B cell (primary cell): ENCODE results near the gene PRPF40A. TPM values are rescaled to one million over a fixed set of nuclear protein-coding genes. Genes with fewer than 3 reads are reported as not detected.

Experiments used
- ATAC-seq: fragments of 200-7000 bp; cut with Tn5 transposase; one replicate; pipeline ENCODE4 v1.10.0; 2021; ENCODE audit warnings: low read depth, mild to moderate bottlenecking, moderate number of reproducible peaks, moderate library complexity
- CTCF ChIA-PET: fragments of 350-600 bp; sonication (Branson Sonifier 250); formaldehyde crosslinking; loops from one replicate; lab custom pipeline; 2021; ENCODE audit warnings: antibody characterized with exemption, inconsistent platforms; lab: Charles Lee
- POLR2A ChIA-PET: fragments of 350-600 bp; sonication (Branson Sonifier 250); formaldehyde crosslinking; loops from one replicate; lab custom pipeline; 2021; ENCODE audit warnings: antibody characterized with exemption; lab: Charles Lee
- DNase-seq: peaks from one replicate; pipeline ENCODE4 v3.0.0; 2013
- H2AFZ ChIP-seq: 2 replicates; pipeline ENCODE4 v1.6.1; 2012; ENCODE audit warnings: mild to moderate bottlenecking, low read depth, low read length; ENCODE audit not compliant: insufficient read depth, poor library complexity, severe bottlenecking
- H3K27ac ChIP-seq, 2 donors: 1 replicate in 1 of 2; 2 replicates in 1 of 2; pipeline ENCODE4 v1.5.1; 2012 to 2013; ENCODE audit warnings: low read length in 2 of 2, mild to moderate bottlenecking in 2 of 2, moderate library complexity in 1 of 2
- H3K27me3 ChIP-seq, 4 experiments: fragments of 200-600 bp in 1 of 4; sonication (generic) in 1 of 4; replicated peaks in 1 of 4; 1 replicate in 2 of 4; 2 replicates in 2 of 4; pipeline versions ENCODE4 v1.6.1 to v1.7.0; 2013 to 2016; ENCODE audit warnings: low read length in 3 of 4, mild to moderate bottlenecking in 2 of 4, mixed read lengths in 1 of 4, moderate library complexity in 1 of 4; ENCODE audit not compliant: insufficient read depth in 4 of 4, control insufficient read depth in 3 of 4; ENCODE audit errors: control extremely low read depth in 1 of 4
- H3K36me3 ChIP-seq, 2 experiments: replicated peaks in 1 of 2; 1 replicate in 1 of 2; 2 replicates in 1 of 2; pipeline versions ENCODE4 v1.6.1 to v1.7.1; 2013; ENCODE audit warnings: low read length in 1 of 2; ENCODE audit not compliant: insufficient read depth in 2 of 2, control insufficient read depth in 1 of 2; ENCODE audit errors: control extremely low read depth in 1 of 2, extremely low read depth in 1 of 2
- H3K4me1 ChIP-seq, 2 donors: fragments of 200-600 bp in 1 of 2; sonication (generic) in 1 of 2; 1 replicate in 1 of 2; 2 replicates in 1 of 2; pipeline versions ENCODE4 v1.5.1 to v1.6.1; 2013 to 2017; ENCODE audit warnings: low read length in 2 of 2; ENCODE audit not compliant: control insufficient read depth in 2 of 2, insufficient read depth in 2 of 2
- H3K4me2 ChIP-seq: replicated peaks from 2 replicates; pipeline ENCODE3; 2012; ENCODE audit warnings: mild to moderate bottlenecking, low read depth, low read length; ENCODE audit not compliant: poor library complexity, severe bottlenecking
- H3K4me3 ChIP-seq, 5 experiments: fragments of 200-600 bp in 1 of 5; sonication (generic) in 1 of 5; 1 replicate in 3 of 5; 2 replicates in 2 of 5; pipeline versions ENCODE4 v1.5.1 to v1.7.0; 2011 to 2016; ENCODE audit warnings: low read length in 4 of 5, mild to moderate bottlenecking in 4 of 5, low read depth in 2 of 5, control low read depth in 1 of 5, moderate library complexity in 1 of 5; ENCODE audit not compliant: insufficient read depth in 1 of 5; ENCODE audit errors: control extremely low read depth in 1 of 5, extremely low read depth in 1 of 5
- H3K79me2 ChIP-seq: fragments of 200-600 bp; sonication (generic); one replicate; pipeline ENCODE4 v1.6.0; 2016; ENCODE audit warnings: low read length; ENCODE audit not compliant: control insufficient read depth, insufficient read depth
- H3K9ac ChIP-seq: fragments of 200-600 bp; sonication (generic); 2 replicates; pipeline ENCODE4 v1.6.1; 2017; ENCODE audit warnings: mild to moderate bottlenecking, low read length, moderate library complexity
- H3K9me3 ChIP-seq, 3 donors: one replicate each; pipeline versions ENCODE4 v1.6.1 to v1.7.1; 2013; ENCODE audit warnings: low read length in 2 of 3; ENCODE audit not compliant: control insufficient read depth in 2 of 3, insufficient read depth in 1 of 3; ENCODE audit errors: control extremely low read depth in 1 of 3
- H4K20me1 ChIP-seq: 2 replicates; pipeline ENCODE4 v1.6.0; 2012; ENCODE audit warnings: mild to moderate bottlenecking, low read length; ENCODE audit not compliant: insufficient read depth, control insufficient read depth, poor library complexity, severe bottlenecking
- H3K27ac Mint-ChIP-seq: one replicate; pipeline ENCODE4 v1.8.0; 2021; ENCODE audit warnings: mixed read lengths
- H3K27me3 Mint-ChIP-seq: one replicate; pipeline ENCODE4 v1.8.0; 2021; ENCODE audit warnings: mixed read lengths
- H3K4me1 Mint-ChIP-seq: one replicate; pipeline ENCODE4 v1.8.0; 2021; ENCODE audit warnings: mixed read lengths
- H3K4me3 Mint-ChIP-seq: one replicate; pipeline ENCODE4 v1.8.0; 2021; ENCODE audit warnings: mixed read lengths
- H3K9me3 Mint-ChIP-seq: one replicate; pipeline ENCODE4 v1.8.0; 2022; ENCODE audit warnings: mixed read lengths; ENCODE audit not compliant: insufficient read depth
- EZH2 ChIP-seq: IDR thresholded peaks from 2 replicates; pipeline ENCODE4 v1.6.1; 2012; ENCODE audit warnings: borderline replicate concordance, low read depth, mild to moderate bottlenecking, moderate library complexity, low read length; ENCODE audit not compliant: insufficient read depth, poor library complexity, severe bottlenecking
- WGBS: methylation state at CpG from one replicate; pipeline ENCODE4 v1.1.5; 2013; ENCODE audit warnings: missing lambda C conversion rate; ENCODE audit not compliant: insufficient coverage; 5-methylcytosine and 5-hydroxymethylcytosine counted together
- intact Hi-C: fragments of 100-400 bp; cut with micrococcal nuclease; formaldehyde crosslinking; loops from one replicate; pipeline ENCODE4 v1.10.0; 2022
- polyA plus RNA-seq: library from polyadenylated mRNA; depleted of rRNA; stranded (reverse); fragments of >200 nt; gene quantifications from 2 replicates; pipeline ENCODE4 v1.2.3, GENCODE V29; 2012
- total RNA-seq, 2 donors: library from RNA; stranded (reverse); fragments of 120-200 nt in 1 of 2; gene quantifications; 1 replicate in 1 of 2; 2 replicates in 1 of 2; pipeline versions ENCODE4 v1.2.3 to v1.2.4, GENCODE V29; 2013 to 2022
- TF ChIP-seq, protein P1 (sequence below): fragments of 200-600 bp; IDR thresholded peaks from one replicate; pipeline ENCODE4 v1.8.0; 2022; ENCODE audit warnings: antibody characterized with exemption, mild to moderate bottlenecking

Gene PRPF40A
- total and polyA plus RNA-seq, 2 donors (not counting 1 experiment from before 2014, with no cell fraction given), result 40.4 to 115 TPM

DNA sequence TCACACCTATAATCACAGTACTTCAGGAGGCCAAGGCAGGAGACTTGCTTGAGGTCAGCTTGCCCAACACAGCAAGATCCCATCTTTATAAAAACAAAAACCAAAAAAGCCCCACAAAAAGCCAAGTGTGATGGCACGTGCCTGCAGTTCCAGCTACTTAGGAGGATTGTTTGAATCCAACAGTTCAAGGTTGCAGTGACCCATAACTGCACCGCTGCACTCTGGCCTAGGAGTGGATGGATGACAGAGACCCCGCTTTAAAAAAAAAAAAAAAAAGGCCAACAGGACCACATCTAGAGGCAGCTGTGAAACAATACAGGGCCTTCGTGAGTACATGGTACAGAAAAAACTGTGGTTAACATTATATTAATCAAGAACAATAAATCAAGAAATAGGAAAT lies 56.2 kb downstream of the PRPF40A start:
- no peak overlapping the region for H3K27ac Mint-ChIP-seq
- POLR2A ChIA-PET, result interaction anchor here (0.6 kb wide), 1 partner anchor 19 kb away, joined by 3 read pairs; no protein-coding TSS in a partner anchor
- intact Hi-C loops, result no loop called here

DNA sequence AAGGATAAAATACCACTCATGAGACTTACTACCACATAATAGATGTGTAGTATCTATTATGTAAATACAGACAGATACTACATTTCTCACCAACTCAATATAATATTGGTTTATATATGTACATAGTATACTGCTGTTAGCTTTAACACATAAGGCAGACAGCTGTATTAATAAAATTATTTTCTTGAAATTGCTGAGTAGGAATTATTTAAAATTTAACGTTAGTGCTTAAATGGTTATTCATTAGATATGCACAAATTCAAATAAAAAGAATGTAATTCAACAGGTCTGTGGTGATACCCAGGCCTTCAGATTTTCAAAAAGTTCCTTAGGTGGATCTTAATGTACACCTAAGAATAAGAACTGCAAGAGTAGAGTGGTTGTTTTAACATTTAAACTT lies 59.0 kb downstream of the PRPF40A start:
- DNase-seq, result no peak
- H3K9me3 Mint-ChIP-seq, result no peaks in the 10 kb centered on the region
- H3K4me1 Mint-ChIP-seq, result no peaks in the 10 kb centered on the region
- H3K4me2 ChIP-seq, result no peak overlapping the region
- peaks cover 20 to 74% of the 10 kb centered on the region in 2 experiments for H3K36me3 ChIP-seq
- no peaks in the 10 kb centered on the region for H3K27me3 Mint-ChIP-seq
- H3K4me1 ChIP-seq, result no peaks in the 10 kb centered on the region
- no peaks in the 10 kb centered on the region for H3K9me3 ChIP-seq
- ChIA-PET CTCF (no interaction called here), POLR2A (no interaction called here)
- H4K20me1 ChIP-seq, result no peaks in the 10 kb centered on the region
- no peak overlapping the region for H3K4me3 Mint-ChIP-seq
- no peak overlapping the region for H3K27ac ChIP-seq
- H2AFZ ChIP-seq, result no peak overlapping the region
- no CpG with 5 or more reads among the region's 1 CpG for WGBS
- H3K9ac ChIP-seq, result no peak overlapping the region
- intact Hi-C loops, result no loop called here
- H3K27me3 ChIP-seq, result no peaks in the 10 kb centered on the region
- H3K79me2 ChIP-seq, result no peaks in the 10 kb centered on the region
- TF ChIP-seq, protein P1, sequence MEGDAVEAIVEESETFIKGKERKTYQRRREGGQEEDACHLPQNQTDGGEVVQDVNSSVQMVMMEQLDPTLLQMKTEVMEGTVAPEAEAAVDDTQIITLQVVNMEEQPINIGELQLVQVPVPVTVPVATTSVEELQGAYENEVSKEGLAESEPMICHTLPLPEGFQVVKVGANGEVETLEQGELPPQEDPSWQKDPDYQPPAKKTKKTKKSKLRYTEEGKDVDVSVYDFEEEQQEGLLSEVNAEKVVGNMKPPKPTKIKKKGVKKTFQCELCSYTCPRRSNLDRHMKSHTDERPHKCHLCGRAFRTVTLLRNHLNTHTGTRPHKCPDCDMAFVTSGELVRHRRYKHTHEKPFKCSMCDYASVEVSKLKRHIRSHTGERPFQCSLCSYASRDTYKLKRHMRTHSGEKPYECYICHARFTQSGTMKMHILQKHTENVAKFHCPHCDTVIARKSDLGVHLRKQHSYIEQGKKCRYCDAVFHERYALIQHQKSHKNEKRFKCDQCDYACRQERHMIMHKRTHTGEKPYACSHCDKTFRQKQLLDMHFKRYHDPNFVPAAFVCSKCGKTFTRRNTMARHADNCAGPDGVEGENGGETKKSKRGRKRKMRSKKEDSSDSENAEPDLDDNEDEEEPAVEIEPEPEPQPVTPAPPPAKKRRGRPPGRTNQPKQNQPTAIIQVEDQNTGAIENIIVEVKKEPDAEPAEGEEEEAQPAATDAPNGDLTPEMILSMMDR, result no peak
- no peak for TF ChIP-seq EZH2
- H3K27ac Mint-ChIP-seq, result no peak overlapping the region
- no peak overlapping the region for H3K4me3 ChIP-seq
- ATAC-seq, result no peak

More for the DNA sequence above, 56.2 kb downstream of the PRPF40A start:
- Histone ChIP-seq H3K36me3 (peaks cover 20 to 84% of the 10 kb centered on the region in 2 experiments), H3K27ac (no peak overlapping the region), H3K4me2 (no peak overlapping the region), H4K20me1 (no peaks in the 10 kb centered on the region), H2AFZ (no peak overlapping the region), H3K79me2 (no peaks in the 10 kb centered on the region), H3K27me3 (no peaks in the 10 kb centered on the region), H3K4me3 (no peak overlapping the region), H3K9ac (no peak overlapping the region), H3K4me1 (no peaks in the 10 kb centered on the region), H3K9me3 (no peaks in the 10 kb centered on the region)
- CTCF ChIA-PET, result no interaction called here
- TF ChIP-seq, protein P1, result no peak
- H3K27me3 Mint-ChIP-seq, result no peaks in the 10 kb centered on the region
- H3K4me3 Mint-ChIP-seq, result no peak overlapping the region
- H3K4me1 Mint-ChIP-seq, result no peaks in the 10 kb centered on the region
- no peaks in the 10 kb centered on the region for H3K9me3 Mint-ChIP-seq
- no CpG with 5 or more reads among the region's 4 CpGs for WGBS
- DNase-seq (no peak), ATAC-seq (no peak)
